AML-193 (cell line): ENCODE data around the gene BACH2.
"Not testable (repeated sequence)": the region's sequence is repeated elsewhere in the genome, so short reads cannot be mapped to it uniquely, and the experiment has no call there.

ENCODE experiments used
- DNase-seq, 2 experiments: peaks; one replicate each; lab custom pipeline; 2025; lab: John Stamatoyannopoulos, UW

The BACH2 gene

GRCh38 chr6:90209527-90209926 is 87.1 kb downstream of the BACH2 start:
- DNase-seq, result no peak

DNA sequence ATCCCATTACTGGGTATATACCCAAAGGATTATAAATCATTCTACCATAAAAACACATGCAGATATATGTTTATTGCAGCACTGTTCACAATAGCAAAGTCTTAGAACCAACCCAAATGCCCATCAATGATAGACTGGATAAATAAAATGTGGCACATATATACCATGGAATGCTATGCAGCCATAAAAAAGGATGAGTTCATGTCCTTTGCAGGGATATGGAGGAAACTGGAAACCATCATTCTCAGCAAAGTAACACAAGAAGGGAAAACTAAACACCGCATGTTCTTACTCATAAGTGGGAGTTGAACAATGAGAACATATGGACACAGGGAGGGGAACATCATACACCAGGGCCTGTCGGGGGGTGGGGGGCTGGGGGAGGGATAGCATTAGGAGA is 88.0 kb downstream of the BACH2 start:
- DNase-seq, result not testable (repeated sequence)

- no peak for DNase-seq
Observed at GRCh38 chr6:90204327-90205056, 92.2 kb downstream of the BACH2 start.

- DNase-seq, result no peak
Observed at GRCh38 chr6:90203672-90204071, 93.0 kb downstream of the BACH2 start.

GRCh38 chr6:90202156-90202555 is 94.5 kb downstream of the BACH2 start:
- no peak for DNase-seq

DNA sequence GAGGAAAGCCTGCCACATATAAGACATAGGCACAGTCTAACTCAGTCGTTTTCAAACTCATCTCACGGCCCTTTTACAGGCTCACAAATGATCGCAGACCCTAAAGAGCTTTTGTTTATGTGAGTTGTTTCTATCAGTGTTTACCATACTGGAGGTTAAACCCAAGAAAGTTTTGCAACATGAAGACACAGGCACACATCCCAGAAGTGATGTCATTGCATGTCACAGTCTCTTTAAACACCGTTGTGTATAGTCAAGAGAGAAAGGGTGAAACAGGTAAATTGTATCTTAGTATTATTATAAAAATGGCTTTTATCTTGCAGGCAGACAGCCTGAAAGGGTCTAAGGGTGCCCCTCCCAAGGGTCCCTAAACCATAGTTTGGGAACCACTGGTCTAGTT is 96.7 kb downstream of the BACH2 start:
- DNase-seq, result no peak

GRCh38 chr6:90198758-90199425 is 97.8 kb downstream of the BACH2 start:
- no peak for DNase-seq

DNA sequence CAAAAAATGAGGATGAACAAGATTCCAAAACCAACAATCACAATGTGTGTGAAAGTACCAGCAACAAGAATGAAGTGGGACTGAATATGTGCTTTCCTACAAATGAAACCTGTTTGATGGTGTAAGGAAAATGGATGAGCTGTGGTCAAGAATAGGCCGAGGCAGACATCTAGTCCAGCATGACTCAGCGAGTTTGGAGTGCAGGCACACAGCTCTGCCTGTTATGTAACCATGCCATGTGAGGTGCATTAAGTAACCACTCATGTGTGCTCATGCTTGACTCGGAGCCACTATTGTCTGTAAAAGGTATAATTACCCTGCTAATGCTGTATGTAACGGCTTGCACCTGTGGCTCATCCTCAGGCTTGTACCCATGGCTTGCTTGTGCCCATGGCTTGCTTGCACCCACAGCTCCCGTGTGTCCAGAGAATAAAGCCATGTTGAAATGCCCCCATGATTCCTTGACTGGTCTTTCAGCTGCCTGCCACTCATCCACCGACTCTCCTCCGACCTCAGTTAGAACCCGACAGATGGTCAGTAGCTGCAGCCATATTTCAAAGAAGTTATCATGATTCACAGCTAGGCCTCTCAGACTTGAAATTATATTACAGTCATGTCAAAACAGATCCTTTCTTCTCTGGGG is 98.7 kb downstream of the BACH2 start:
- DNase-seq, result peak; percentile 19 to 27

GRCh38 chr6:90195094-90195829 is 101.4 kb downstream of the BACH2 start:
- DNase-seq, result no peak

DNA sequence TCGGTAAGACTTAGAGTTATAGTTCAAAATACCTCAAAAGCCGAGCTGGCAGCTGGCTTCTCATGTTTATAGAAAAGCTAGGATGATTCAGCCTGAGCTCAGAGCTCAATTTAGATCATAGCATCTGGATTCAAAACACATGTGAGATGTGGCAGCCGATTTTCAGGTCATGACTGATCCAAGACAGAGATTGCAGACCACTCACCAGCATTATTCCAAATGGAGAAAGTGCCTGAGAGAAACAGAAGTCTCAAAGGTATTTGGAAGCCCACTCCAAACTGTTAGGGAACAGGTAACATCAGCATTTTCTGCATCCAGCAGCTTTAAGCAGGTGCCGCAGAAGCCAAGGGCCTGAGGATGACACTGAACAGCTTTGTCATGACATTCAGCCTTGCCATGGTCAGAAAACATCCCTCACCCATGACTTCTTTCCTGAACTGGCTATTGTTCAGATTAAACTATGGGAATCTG is 102.2 kb downstream of the BACH2 start:
- no peak for DNase-seq

- DNase-seq, result no peak
Observed at GRCh38 chr6:90193359-90193758, 103.3 kb downstream of the BACH2 start.

GRCh38 chr6:90192857-90193256 is 103.8 kb downstream of the BACH2 start:
- DNase-seq, result no peak

DNA sequence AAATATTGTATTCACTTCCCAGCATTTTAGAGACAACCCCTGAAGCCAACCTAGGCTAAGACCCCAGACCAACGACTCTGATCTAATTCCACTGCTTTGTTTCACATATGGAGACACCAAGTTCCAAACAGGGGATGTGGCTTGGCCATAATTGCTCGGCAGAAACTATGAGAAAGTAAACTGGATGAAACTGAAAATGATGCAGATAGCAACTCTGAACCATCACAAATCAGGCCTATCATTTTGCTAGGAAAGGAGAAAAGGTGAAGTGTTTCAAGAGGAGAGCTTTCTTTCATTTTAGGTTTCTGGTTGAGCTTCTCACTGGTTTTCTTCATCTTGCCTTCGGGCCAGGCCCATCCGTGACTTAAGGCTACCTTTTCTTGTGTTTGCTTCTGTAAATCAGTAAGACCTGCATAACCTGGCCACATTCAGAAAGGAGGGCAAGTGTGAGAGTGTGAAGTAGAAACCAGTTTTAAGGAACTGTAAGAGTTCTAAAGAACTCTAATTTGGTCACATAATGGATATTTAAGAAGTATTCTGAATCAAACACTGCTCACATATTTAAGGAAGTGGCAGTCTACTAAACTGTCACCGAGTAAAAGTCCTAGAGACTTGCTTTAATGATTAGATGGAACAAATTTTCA is 105.8 kb downstream of the BACH2 start:
- DNase-seq, result no peak

- DNase-seq, result no peak
Observed at GRCh38 chr6:90190131-90190530, 106.5 kb downstream of the BACH2 start.

- no peak for DNase-seq
Observed at GRCh38 chr6:90187437-90188121, 109.1 kb downstream of the BACH2 start.

DNA sequence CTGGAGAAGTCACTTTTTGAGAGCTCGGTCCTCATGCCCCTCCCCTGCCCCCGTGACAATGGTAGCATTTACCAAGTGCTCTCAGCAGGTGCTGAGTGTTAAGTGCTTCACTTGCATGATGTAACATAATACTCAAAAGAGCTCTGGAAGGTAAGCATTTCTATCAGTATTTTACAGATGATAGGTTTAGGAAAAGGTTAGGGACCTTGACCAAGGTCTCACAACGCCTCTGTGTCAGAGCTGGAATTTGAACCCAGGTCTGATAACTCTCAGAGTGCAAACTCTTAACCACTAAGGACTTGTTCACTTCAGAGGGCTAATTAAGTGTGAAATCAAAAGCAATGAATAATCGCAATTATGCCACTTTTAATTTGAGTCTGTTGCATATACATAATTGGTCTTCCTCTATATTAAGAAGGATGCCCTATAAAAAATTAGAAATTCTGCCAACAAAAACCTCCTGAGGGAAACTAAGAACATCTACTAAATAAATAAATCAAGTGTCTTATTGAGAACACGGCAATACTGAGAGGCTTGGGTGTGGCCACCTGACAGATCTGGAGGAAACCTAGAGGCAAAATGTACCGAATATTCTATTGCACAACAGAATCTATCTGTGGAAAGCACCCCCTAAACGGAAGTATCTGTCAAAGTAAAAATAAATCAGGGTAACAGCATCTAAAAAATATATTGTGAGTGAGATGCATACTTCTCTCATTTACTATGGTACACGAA is 109.8 kb downstream of the BACH2 start:
- DNase-seq, result no peak

DNA sequence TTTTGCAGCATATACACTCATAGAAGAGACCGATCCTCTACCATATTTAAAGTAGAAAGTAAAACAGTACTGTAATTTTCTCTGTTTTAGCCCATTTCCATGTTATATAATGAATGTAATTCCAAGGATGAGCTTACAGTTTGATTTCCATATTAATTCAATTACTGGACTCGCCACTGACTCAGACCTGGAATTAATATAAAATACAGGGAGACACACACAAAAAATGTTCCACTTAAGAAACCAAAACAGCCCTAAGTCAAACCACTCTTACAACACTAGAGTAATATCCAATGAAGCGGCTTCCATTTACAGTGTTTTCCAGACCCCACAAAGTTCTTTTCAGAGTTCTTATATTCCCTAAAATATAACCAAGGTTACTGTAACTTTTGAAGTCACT is 110.6 kb downstream of the BACH2 start:
- DNase-seq, result no peak

- DNase-seq, result no peak
Observed at GRCh38 chr6:90184334-90185298, 112.0 kb downstream of the BACH2 start.

GRCh38 chr6:90183587-90184333 is 112.9 kb downstream of the BACH2 start:
- DNase-seq, result no peak
